ENCODE data around the gene SLC13A4.
"Not testable (repeated sequence)": the region's sequence is repeated elsewhere in the genome, so short reads cannot be mapped to it uniquely, and the experiment has no call there.

Gene SLC13A4

GRCh38 chr7:135690566-135690965, 37.4 kb downstream of the SLC13A4 start:
- FAIRE-seq: no peak

GRCh38 chr7:135687466-135687865, 40.5 kb downstream of the SLC13A4 start:
- no peak for FAIRE-seq

GRCh38 chr7:135685306-135686084, 42.5 kb downstream of the SLC13A4 start:
- no peak for FAIRE-seq

GRCh38 chr7:135684699-135685098, 43.3 kb downstream of the SLC13A4 start:
- no peak for FAIRE-seq

- no peak for FAIRE-seq
These were observed 43.9 kb downstream of the SLC13A4 start for GRCh38 chr7:135684136-135684535.

GRCh38 chr7:135683609-135684008, 44.4 kb downstream of the SLC13A4 start:
- FAIRE-seq: no peak

GRCh38 chr7:135682191-135682590, 45.8 kb downstream of the SLC13A4 start:
- no peak for FAIRE-seq

GRCh38 chr7:135681762-135682161, 46.2 kb downstream of the SLC13A4 start:
- no peak for FAIRE-seq

GRCh38 chr7:135678612-135679575, 49.1 kb downstream of the SLC13A4 start:
- no peak for FAIRE-seq

- FAIRE-seq: no peak
These were observed 54.7 kb downstream of the SLC13A4 start for GRCh38 chr7:135673360-135673706.

- FAIRE-seq: peak; percentile 90
These were observed 55.2 kb downstream of the SLC13A4 start for GRCh38 chr7:135672560-135673359.

- FAIRE-seq: no peak
These were observed 57.8 kb downstream of the SLC13A4 start for GRCh38 chr7:135670179-135670578.

- FAIRE-seq: no peak
These were observed 58.2 kb downstream of the SLC13A4 start for GRCh38 chr7:135669774-135670173.

GRCh38 chr7:135668852-135669395, 59.1 kb downstream of the SLC13A4 start:
- FAIRE-seq: not testable (repeated sequence)

GRCh38 chr7:135667626-135668025, 60.4 kb downstream of the SLC13A4 start:
- not testable (repeated sequence) for FAIRE-seq

GRCh38 chr7:135666846-135667245, 61.1 kb downstream of the SLC13A4 start:
- FAIRE-seq: no peak

- FAIRE-seq: no peak
These were observed 61.8 kb downstream of the SLC13A4 start for GRCh38 chr7:135666156-135666555.

- FAIRE-seq: no peak
These were observed 62.9 kb downstream of the SLC13A4 start for GRCh38 chr7:135665042-135665441.

- no peak for FAIRE-seq
These were observed 63.9 kb downstream of the SLC13A4 start for GRCh38 chr7:135664046-135664589.

- FAIRE-seq: no peak
These were observed 65.4 kb downstream of the SLC13A4 start, which contains the start of gene STMP1 for GRCh38 chr7:135662373-135663114. Gene STMP1, plus strand, starts transcription at chr7:135662514.

- no peak for FAIRE-seq
These were observed 65.9 kb downstream of the SLC13A4 start for GRCh38 chr7:135662123-135662372.

Data from G401.6 (cell line).